Ecto neural progenitor cell (in vitro differentiated cells): ENCODE results near the gene ZFP37.
A peak's percentile ranks its signal among the peaks of the same experiment; 100 is the strongest.
"Not testable (repeated sequence)": the region's sequence is repeated elsewhere in the genome, so short reads cannot be mapped to it uniquely, and the experiment has no call there.

Experiments used
- DNase-seq: peaks from one replicate; pipeline ENCODE4 v3.0.0-alpha.2; 2018; ENCODE audit warnings: low spot score

Gene ZFP37

GRCh38 chr9:113056191-113057106 is at the start of gene ZFP37:
ZFP37 (minus strand) TSS chr9:113056724; CDS start chr9:113056688, 36 bp downstream.
- peak; percentile 94 for DNase-seq

DNA sequence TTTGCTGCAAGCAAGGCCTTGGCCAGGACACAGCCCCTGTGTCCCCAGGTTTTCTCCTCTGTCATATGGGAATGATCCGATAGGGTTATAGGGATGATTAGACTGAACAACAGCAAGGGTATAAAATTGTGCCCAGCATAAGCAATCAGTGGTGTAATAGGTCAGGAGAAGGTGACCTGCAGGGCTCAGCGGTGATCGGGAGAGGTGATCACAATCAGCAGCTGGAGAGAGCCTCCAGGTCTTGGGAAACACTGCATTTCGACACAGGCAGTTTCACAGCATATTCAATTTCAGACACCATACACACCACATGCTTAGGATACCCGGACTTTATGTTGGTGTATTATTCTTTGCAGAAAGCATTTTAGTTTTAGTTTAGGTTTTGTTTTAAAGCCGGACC is 48.8 kb upstream of the ZFP37 start:
- DNase-seq, result not testable (repeated sequence)

GRCh38 chr9:113095561-113095960 is 39.0 kb upstream of the ZFP37 start:
- no peak for DNase-seq

DNA sequence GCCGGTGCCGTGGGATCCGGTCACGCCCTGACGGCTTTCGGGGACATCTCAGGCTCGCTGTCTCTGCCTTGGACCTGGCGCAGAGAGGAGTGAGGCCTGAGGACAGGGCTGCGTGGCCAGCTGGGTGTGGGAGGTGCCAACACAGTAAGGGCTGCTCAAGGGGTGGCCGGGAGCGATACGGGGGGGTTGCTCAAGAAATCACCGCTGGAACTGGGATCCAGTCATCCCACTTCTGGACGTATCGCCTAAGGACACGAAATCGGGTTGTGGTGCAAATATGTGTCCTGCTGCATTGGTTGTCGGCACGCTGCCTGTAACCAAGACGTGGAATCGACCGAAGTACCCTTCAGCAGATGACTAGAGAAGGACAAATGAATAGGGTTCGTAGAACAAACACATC is 33.4 kb upstream of the ZFP37 start:
- not testable (repeated sequence) for DNase-seq

DNA sequence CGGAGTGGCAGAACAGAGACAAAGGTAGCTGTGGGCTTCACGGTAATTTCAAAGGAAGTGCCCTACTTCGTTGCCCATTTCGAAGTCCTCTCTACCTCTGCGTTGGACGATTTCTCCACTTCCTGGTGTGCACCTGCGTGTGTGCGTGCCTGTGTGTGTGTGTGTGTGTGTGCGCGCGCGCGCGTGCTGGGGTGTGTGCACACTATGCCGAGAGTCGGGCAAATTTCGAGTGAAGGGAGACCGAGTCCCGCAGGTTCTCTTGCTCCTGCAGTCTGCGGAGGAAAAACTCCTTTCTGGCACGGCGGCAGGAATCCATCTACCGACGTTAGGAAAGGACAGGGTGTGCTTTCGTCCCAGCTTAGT is 32.6 kb upstream of the ZFP37 start:
- DNase-seq, result not testable (repeated sequence)

DNA sequence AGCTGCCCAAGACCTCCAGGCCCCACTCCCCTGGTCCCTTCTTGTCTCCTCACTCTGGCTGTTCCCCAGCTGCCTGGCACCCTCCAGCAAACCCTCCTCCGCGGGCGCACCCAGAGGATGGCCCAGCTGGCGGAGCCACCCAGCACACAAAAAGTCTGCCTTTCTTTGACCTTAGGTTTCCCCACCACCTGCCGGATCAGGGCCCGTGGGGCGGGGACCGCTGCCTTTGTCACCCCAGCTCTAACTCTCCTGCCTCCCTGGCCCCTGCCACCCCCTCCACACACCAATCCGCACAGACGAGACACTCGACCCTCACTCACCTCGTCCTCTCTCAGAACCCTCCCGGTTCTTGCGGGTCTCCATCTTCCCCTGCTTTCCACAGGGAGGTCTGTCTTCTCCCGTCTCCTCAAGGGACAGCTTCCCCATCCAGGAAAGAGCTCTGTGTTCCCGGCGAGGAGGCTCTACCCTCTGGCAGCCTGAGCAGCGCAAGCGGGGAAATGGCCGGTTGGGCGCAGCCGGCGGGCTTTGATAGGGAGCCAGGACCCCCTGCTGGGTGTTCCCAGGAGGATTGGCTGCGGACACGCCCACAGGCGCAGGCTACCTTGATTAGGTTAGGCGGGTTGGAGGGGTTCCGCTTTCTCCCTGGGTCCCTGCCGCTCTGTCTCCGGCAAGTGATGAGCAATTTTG is 32.1 kb upstream of the ZFP37 start:
- DNase-seq, result not testable (repeated sequence)

DNA sequence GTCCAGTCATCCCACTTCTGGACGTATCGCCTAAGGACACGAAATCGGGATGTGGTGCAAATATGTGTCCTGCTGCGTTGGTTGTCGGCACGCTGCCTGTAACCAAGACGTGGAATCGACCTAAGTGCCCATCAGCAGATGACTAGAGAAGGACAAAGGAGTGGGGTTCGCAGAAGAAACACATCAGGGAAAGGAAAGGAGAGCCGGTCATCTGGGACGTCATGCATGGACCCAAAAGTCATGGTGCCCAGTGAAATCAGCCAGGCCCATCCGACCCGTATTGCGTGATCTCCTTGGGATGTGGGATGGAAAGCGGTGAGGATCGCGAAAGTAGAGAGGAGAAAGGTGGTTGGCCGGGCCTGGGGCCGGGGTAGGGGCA is 6.4 kb upstream of the ZFP37 start:
- not testable (repeated sequence) for DNase-seq

GRCh38 chr9:113062256-113062931 is 5.9 kb upstream of the ZFP37 start:
- DNase-seq, result not testable (repeated sequence)

DNA sequence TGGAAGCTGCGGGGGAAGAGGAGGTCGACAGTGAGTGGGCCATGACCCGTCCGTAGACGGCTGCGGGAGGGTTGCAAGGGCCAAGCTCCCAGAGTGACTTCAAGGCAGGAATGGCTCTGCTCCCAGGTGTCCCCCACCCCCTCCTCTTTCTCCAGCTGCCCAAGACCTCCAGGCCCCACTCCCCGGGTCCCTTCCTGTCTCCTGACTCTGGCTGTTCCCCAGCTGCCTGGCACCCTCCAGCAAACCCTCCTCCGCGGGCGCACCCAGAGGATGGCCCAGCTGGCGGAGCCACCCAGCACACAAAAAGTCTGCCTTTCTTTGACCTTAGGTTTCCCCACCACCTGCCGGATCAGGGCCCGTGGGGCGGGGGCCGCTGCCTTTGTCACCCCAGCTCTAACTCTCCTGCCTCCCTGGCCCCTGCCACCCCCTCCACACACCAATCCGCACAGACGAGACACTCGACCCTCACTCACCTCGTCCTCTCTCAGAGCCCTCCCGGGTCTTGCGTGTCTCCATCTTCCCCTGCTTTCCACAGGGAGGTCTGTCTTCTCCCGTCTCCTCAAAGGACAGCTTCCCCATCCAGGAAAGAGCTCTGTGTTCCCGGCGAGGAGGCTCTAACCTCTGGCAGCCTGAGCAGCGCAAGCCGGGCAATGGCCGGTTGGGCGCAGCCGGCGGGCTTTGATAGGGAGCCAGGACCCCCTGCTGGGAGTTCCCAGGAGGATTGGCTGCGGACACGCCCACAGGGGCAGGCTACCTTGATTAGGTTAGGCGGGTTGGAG is 4.7 kb upstream of the ZFP37 start:
- not testable (repeated sequence) for DNase-seq

GRCh38 chr9:113059581-113060284 is 3.2 kb upstream of the ZFP37 start:
- DNase-seq, result not testable (repeated sequence)

DNA sequence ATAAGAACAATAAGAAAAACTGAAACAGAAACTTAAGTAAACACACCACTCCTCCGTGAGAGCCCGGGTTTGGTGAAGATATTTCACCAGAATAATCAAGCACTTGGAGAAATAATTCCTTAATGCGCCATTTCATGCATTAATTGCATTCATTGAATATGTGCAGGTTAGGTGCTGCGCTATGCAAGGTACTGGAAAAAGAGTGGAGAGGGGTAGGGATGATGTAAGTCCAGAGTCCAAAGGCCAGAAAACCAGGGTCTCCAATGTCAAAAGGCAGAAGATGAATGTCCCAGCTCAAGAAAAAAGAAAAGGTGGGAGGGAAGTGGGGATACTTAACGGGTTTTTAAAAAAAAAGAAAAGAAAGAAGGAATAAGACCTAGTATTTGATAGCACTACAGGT is 669 bp upstream of the ZFP37 start:
- no peak for DNase-seq

DNA sequence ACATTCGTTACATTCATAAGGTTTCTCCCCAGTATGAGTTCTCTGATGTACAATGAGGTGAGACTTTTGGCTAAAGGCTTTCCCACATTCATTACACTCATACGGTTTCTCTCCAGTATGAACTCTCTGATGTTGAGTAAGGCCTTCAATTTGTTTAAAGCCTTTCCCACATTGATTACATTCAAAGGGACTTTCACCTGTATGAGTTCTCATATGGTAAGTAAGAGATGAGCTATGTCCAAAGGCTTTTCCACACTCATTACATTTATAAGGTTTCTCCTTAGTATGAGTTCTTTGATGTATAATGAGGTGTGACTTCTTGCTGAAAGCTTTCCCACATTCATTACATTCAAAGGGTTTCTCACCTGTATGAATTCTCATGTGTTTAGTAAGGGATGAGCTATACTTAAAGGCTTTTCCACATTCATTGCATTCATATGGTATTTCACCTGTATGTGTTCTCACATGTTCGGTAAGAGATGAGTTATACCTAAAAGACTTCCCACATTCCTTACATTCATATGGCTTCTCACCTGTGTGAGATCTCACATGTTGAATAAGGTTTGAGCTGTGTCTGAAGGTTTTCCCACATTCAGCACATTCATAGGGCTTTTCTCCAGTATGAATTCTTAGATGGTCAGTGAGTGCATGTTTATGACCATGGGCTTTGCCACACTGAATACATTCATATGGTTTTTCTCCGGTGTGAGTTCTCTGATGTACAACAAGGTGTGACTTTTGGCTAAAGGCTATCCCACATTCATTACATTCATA is 13.5 kb downstream of the ZFP37 start:
- DNase-seq, result no peak

DNA sequence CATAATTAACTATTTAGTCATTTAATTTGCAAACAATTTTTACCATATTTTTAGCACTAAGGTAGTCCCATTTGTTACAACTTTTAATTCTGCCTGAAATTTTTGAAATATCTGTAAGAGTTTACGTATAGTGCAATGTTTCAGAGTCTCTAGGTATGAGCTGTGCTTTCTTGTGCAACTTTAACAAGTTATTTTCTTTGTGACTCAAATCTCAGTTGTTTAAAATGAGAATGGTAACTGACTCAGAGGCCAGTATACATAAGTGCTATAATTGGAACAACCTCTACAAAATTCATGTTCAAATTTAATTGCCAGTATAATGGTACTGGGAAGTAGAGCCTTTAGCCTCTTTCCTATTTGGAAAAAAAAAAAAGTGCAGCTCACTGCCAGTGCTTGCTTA is 30.3 kb downstream of the ZFP37 start:
- no peak for DNase-seq

DNA sequence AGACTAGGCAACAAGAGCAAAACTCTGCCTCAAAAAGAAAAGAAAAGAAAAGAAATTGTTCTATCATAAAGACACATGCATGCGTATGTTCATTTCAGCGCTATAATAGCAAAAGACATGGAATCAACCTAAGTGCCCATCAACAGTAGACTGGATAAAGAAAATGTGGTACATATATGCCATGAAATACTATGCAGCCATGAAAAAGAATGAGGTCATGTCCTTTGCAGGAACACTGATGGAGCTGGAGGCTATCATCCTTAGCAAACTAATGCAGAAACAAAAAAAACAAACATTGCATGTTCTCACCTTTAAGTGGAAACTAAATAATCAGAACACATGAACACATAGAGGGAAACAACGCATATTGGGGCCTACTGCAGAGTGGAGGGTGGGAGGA is 38.3 kb downstream of the ZFP37 start:
- no peak for DNase-seq

- DNase-seq, result no peak
These were observed 44.0 kb downstream of the ZFP37 start for GRCh38 chr9:113012492-113012891.

DNA sequence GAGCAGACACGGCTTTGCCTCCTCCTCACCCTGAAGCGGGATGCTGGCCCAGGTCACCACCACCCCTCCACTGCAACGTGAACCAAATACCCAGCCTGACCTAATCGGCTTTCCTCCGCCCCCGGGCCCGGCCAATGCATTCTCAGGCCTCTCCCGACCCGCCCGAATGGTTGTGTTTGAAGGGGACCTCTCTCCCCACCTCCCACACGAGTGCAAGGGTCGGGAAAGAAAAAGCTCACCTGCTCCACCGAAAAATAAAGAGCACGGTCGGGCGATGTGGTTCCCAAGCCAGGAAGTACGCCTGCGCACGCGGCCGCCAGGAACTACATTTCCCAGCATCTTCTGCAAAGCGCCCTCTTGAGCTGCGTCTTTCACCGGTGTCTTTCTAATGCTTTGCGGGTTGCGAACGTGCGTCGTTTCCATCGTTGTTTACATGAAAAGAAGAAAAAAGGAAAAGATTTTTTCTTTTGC is 44.6 kb downstream of the ZFP37 start, which contains the start of gene ZNF883:
ZNF883 (minus strand) TSS at position 282 of the 471 bp plus-strand sequence.
- peak; percentile 78 for DNase-seq

GRCh38 chr9:113005777-113006176 is 50.7 kb downstream of the ZFP37 start:
- DNase-seq, result no peak

GRCh38 chr9:112997236-112997941 is 59.1 kb downstream of the ZFP37 start:
- no peak for DNase-seq
